Smooth muscle cell (in vitro differentiated cells): Measurements from ENCODE around the gene NIT2. TPM values are rescaled to one million over a fixed set of nuclear protein-coding genes. Genes with fewer than 3 reads are reported as not detected.

Source experiments
- DNase-seq: peaks from one replicate; lab custom pipeline; 2025; ENCODE audit not compliant: unreplicated experiment; lab: John Stamatoyannopoulos, UW
- H2AFZ ChIP-seq: fragments of 200-600 bp; sonication (generic); 2 replicates; pipeline ENCODE4 v1.6.0; 2016; ENCODE audit warnings: antibody characterized with exemption, low read depth, mild to moderate bottlenecking
- H3F3A ChIP-seq: fragments of 200-600 bp; sonication (generic); 2 replicates; pipeline ENCODE4 v1.6.0; 2017; ENCODE audit warnings: antibody characterized with exemption, low read depth
- H3K27ac ChIP-seq: fragments of 200-600 bp; sonication (generic); 2 replicates; pipeline ENCODE4 v1.5.1; 2016; ENCODE audit warnings: low read depth, mild to moderate bottlenecking
- H3K27me3 ChIP-seq: fragments of 200-600 bp; sonication (generic); 2 replicates; pipeline ENCODE4 v1.6.1; 2016; ENCODE audit warnings: low read depth, mild to moderate bottlenecking
- H3K36me3 ChIP-seq: fragments of 200-600 bp; sonication (generic); 2 replicates; pipeline ENCODE4 v1.5.1; 2016; ENCODE audit warnings: low read depth
- H3K4me1 ChIP-seq: fragments of 200-600 bp; sonication (generic); 2 replicates; pipeline ENCODE4 v1.5.1; 2016; ENCODE audit warnings: low read depth
- H3K4me2 ChIP-seq: fragments of 200-600 bp; sonication (generic); 2 replicates; pipeline ENCODE4 v1.6.0; 2016; ENCODE audit warnings: mild to moderate bottlenecking
- H3K4me3 ChIP-seq: fragments of 200-600 bp; sonication (generic); 2 replicates; pipeline ENCODE4 v1.5.1; 2016; ENCODE audit warnings: mild to moderate bottlenecking
- H3K79me2 ChIP-seq: fragments of 200-600 bp; sonication (generic); 2 replicates; pipeline ENCODE4 v1.6.0; 2016; ENCODE audit warnings: low read depth, mild to moderate bottlenecking
- H3K9ac ChIP-seq: fragments of 200-600 bp; sonication (generic); 2 replicates; pipeline ENCODE4 v1.6.0; 2016; ENCODE audit warnings: low read depth
- H3K9me3 ChIP-seq: fragments of 200-600 bp; sonication (generic); replicated peaks from 2 replicates; pipeline ENCODE4 v1.5.1; 2016; ENCODE audit warnings: low read depth
- H4K20me1 ChIP-seq: fragments of 200-600 bp; sonication (generic); 2 replicates; pipeline ENCODE4 v1.6.0; 2016; ENCODE audit warnings: low read depth
- WGBS: methylation state at CpG from one replicate; pipeline ENCODE4 v1.1.7; 2016; ENCODE audit warnings: low lambda C conversion rate; 5-methylcytosine and 5-hydroxymethylcytosine counted together
- polyA plus RNA-seq: library from polyadenylated mRNA; unstranded; fragments of >200 nt; fragmentation: Nextera tagmentation; extraction: Ambion mirVana; gene quantifications from 2 replicates; pipeline ENCODE4 v1.2.1, GENCODE V29; 2016
- total RNA-seq: library from RNA; depleted of rRNA; stranded (reverse); fragments of >200 nt; gene quantifications from 2 replicates; pipeline ENCODE4 v1.2.3, GENCODE V29; 2014
- TF ChIP-seq, protein P1 (sequence below): fragments of 200-600 bp; sonication (generic); IDR thresholded peaks from 2 replicates; pipeline ENCODE4 v1.5.1; 2017; ENCODE audit warnings: borderline replicate concordance, mild to moderate bottlenecking, antibody characterized with exemption; ENCODE audit not compliant: insufficient read depth, poor library complexity, severe bottlenecking

Gene NIT2
- total and polyA plus RNA-seq, 2 experiments from 2014 or later = 16.5 to 46.5 TPM

DNA sequence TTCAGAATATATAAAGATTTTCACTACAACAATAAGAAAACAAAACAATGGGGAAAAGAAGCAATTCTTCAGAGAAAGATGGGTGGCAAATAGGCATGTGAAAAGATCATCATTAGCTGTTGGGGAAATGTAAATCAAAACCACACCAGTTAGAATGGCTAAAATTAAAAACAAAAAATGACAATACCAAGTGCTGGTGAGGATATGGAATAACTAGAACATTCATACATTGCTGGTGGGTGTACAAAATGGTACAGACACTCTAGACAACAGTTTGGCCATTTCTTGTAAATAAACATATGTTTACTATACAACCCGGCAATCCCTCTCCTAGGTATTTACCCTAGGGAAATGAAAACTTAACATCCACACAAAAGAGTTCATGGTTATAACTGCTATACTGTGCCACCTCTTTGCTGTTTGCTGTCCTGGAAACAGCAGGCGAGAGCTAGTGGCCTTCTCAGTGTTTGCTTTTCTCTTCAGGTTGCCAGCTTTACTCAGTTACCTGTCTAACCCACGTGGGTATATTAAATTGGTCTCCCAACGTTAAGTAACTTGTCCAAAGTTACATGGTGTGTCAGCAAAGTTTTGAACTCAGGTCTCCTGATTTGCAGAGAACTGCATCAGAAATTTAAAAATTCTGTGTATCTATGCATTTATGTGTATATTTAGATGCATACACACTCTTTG is 4.6 kb upstream of the NIT2 start:
- no peak overlapping the region for H2AFZ ChIP-seq
- no peaks in the 10 kb centered on the region for H3K27me3 ChIP-seq
- peaks cover 3% of the 10 kb centered on the region for H3K4me1 ChIP-seq
- no peak overlapping the region for H3K27ac ChIP-seq
- no peak overlapping the region for H3K9ac ChIP-seq
- 90% methylated on average over 4 of the region's 4 CpGs for WGBS
- no peaks in the 10 kb centered on the region for H3K79me2 ChIP-seq
- TF ChIP-seq, protein P1, sequence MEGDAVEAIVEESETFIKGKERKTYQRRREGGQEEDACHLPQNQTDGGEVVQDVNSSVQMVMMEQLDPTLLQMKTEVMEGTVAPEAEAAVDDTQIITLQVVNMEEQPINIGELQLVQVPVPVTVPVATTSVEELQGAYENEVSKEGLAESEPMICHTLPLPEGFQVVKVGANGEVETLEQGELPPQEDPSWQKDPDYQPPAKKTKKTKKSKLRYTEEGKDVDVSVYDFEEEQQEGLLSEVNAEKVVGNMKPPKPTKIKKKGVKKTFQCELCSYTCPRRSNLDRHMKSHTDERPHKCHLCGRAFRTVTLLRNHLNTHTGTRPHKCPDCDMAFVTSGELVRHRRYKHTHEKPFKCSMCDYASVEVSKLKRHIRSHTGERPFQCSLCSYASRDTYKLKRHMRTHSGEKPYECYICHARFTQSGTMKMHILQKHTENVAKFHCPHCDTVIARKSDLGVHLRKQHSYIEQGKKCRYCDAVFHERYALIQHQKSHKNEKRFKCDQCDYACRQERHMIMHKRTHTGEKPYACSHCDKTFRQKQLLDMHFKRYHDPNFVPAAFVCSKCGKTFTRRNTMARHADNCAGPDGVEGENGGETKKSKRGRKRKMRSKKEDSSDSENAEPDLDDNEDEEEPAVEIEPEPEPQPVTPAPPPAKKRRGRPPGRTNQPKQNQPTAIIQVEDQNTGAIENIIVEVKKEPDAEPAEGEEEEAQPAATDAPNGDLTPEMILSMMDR = no peak
- H3K4me2 ChIP-seq = no peak overlapping the region
- peaks cover 16% of the 10 kb centered on the region for H3K36me3 ChIP-seq
- no peak for DNase-seq
- H3F3A ChIP-seq = no peaks in the 10 kb centered on the region
- no peak overlapping the region for H3K4me3 ChIP-seq
- peaks cover 8% of the 10 kb centered on the region for H3K9me3 ChIP-seq
- H4K20me1 ChIP-seq = no peaks in the 10 kb centered on the region

DNA sequence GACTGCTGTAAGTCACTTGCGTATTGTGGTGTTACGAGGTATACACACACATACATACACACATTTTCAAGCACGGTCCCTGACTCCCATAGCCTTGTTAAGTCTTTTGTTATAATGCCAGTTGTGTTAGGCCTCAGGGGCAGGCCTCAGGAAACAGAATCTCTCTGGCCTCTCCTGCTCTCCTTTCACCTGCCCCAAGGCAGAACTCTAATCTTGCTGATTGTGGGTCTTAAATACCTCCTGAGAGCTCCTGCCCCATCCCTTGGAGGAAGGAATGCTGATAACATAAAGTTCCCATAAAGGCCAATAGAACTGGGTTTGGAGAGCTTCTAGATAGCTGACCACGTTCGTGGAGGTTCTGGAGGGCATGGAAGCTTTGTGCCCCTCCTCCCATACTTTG is 3.9 kb upstream of the NIT2 start:
- H3K9me3 ChIP-seq = peaks cover 8% of the 10 kb centered on the region
- no peak overlapping the region for H2AFZ ChIP-seq
- H3K4me1 ChIP-seq = peaks cover 3% of the 10 kb centered on the region
- peaks cover 16% of the 10 kb centered on the region for H3K36me3 ChIP-seq
- H3K27me3 ChIP-seq = no peaks in the 10 kb centered on the region
- H3F3A ChIP-seq = no peaks in the 10 kb centered on the region
- H4K20me1 ChIP-seq = no peaks in the 10 kb centered on the region
- no peak overlapping the region for H3K27ac ChIP-seq
- no peak for DNase-seq
- H3K4me3 ChIP-seq = no peak overlapping the region
- H3K9ac ChIP-seq = no peak overlapping the region
- no peak overlapping the region for H3K4me2 ChIP-seq
- 91% methylated on average over 5 of the region's 5 CpGs for WGBS
- H3K79me2 ChIP-seq = no peaks in the 10 kb centered on the region
- TF ChIP-seq, protein P1 = no peak

DNA sequence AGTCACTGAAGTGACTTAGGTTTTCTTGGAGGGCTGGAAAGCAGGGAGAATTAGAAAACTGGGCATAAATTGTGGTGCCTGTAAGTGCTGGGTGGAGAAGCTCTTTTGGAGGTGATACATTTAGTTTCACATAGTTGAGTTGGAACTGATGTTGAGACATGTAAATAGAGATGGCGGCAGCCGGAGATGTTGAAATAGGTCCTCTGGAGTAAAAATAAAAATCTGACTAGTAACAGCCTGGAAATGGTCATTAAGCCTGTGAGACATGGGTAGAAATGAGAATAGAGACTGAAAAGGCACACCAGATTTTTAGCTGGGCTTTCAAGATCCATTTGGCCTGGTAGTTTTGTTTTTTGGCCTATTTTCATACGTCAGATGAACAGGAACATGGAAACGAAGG is 2.9 kb upstream of the NIT2 start:
- H3K36me3 ChIP-seq = peaks cover 10% of the 10 kb centered on the region
- no peak overlapping the region for H3K4me2 ChIP-seq
- no peaks in the 10 kb centered on the region for H3K27me3 ChIP-seq
- no peaks in the 10 kb centered on the region for H3F3A ChIP-seq
- H3K79me2 ChIP-seq = no peaks in the 10 kb centered on the region
- H2AFZ ChIP-seq = no peak overlapping the region
- H3K27ac ChIP-seq = no peak overlapping the region
- TF ChIP-seq, protein P1 = no peak
- H3K9ac ChIP-seq = no peak overlapping the region
- peaks cover 3% of the 10 kb centered on the region for H3K4me1 ChIP-seq
- no peak overlapping the region for H3K4me3 ChIP-seq
- WGBS = 91% methylated on average over 4 of the region's 4 CpGs
- H4K20me1 ChIP-seq = no peaks in the 10 kb centered on the region
- peaks cover 8% of the 10 kb centered on the region for H3K9me3 ChIP-seq
- DNase-seq = no peak

DNA sequence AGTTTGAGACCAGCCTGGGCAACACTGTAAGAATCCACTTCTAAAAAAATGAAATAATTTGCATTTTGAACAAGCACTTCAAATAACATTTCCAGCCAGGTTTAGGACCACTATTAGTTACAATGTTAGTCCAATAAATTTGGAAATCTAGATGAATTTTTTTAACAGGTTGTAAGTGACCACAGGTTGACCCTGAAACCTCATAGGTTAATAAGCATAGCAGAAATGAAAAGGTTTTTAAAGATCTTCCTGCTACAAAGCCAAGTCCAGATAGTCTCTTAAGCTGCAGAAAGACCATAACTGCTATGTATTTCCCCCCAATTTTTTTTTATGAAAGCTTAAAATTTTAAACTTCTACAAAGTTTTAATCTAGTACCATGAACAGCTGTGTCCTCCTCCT is 1.5 kb upstream of the NIT2 start:
- no peaks in the 10 kb centered on the region for H3K27me3 ChIP-seq
- no peaks in the 10 kb centered on the region for H3K36me3 ChIP-seq
- H3F3A ChIP-seq = no peaks in the 10 kb centered on the region
- TF ChIP-seq, protein P1 = no peak
- no peaks in the 10 kb centered on the region for H3K79me2 ChIP-seq
- H3K27ac ChIP-seq = no peak overlapping the region
- H3K4me2 ChIP-seq = no peak overlapping the region
- H3K9ac ChIP-seq = no peak overlapping the region
- H3K4me1 ChIP-seq = peaks cover 3% of the 10 kb centered on the region
- H3K9me3 ChIP-seq = no peaks in the 10 kb centered on the region
- no peak overlapping the region for H2AFZ ChIP-seq
- no peak overlapping the region for H3K4me3 ChIP-seq
- DNase-seq = no peak
- H4K20me1 ChIP-seq = no peaks in the 10 kb centered on the region
